ENCODE measurements around the gene NCOA6. TPM values are rescaled to one million over a fixed set of nuclear protein-coding genes. Genes with fewer than 3 reads are reported as not detected.
A peak's percentile ranks its signal among the peaks of the same experiment; 100 is the strongest.

The NCOA6 gene
- polyA plus RNA-seq, 1 of the 3 experiments (the other 2 are of a cell fraction) = 14.5 TPM

DNA sequence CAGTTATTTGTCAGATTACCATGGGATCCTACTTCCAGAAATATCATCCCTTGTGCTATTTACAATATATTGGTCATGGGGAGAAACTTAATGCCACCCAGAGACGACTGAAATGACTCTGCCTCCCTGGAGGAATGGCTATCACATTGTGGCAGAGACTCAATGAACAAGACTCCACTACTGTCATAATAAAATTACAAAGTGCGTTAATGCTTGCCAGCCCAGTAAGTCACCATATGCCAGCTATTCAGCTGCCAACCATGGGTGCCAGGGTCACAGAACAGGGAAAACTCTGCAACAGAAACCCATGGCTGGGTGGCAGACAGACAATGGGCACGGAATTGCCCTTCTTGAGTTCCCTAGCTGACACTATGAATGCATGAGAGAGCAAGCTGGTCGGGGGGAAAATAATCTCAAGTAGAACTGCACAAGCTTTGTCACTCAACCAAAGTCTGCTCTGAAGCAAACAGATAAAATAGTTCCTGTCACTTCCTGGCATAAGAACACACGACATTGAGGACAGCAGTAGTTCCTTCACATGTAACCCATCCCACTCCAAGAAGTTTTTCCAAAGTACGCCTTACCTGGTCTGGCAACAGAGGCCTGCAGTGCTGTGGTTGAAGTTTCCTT lies 89.2 kb downstream of the NCOA6 start:
- Histone ChIP-seq H3K27me3 (ENCODE audit: insufficient read depth) (no peaks in the 10 kb centered on the region), H3F3A (replicated peaks; ENCODE audit: insufficient read depth) (no peaks in the 10 kb centered on the region), H3K36me3 (replicated peaks in 1 of 2; ENCODE audit: control insufficient read depth in 1 of 2, insufficient read depth in 2 of 2, low read length in 1 of 2) (peaks cover 22 to 27% of the 10 kb centered on the region in 2 experiments), H3K4me2 (no peak overlapping the region), H3K4me1 (ENCODE audit: control insufficient read depth in 1 of 2, insufficient read depth in 2 of 2, low read depth in 1 of 2, low read length in 1 of 2) (peaks cover 0 to 5% of the 10 kb centered on the region in 2 experiments; a peak in 1 of 4 replicates), H3K79me2 (ENCODE audit: insufficient read depth) (no peaks in the 10 kb centered on the region), H4K20me1 (ENCODE audit: insufficient read depth) (no peaks in the 10 kb centered on the region), H3K9me3 (no peaks in the 10 kb centered on the region), H2AFZ (ENCODE audit: low read depth) (no peak overlapping the region), H3K9me2 (no peaks in the 10 kb centered on the region), H3K27ac (ENCODE audit: low read depth in 2 of 2, low read length in 1 of 2) (peak overlapping the region in 1 of 2 experiments; percentile 2; a peak in 1 of 4 replicates), H3K9ac (no peak overlapping the region), H3K4me3 (ENCODE audit: low read depth in 2 of 2, low read length in 1 of 2) (no peak overlapping the region)
- POLR2A ChIA-PET = no interaction called here
- TF ChIP-seq RCOR1 (IDR thresholded peaks at IDR 0.05; ENCODE audit: low read length) (no peak), MXI1 (IDR thresholded peaks at IDR 0.05; ENCODE audit: low read depth, low read length) (no peak), ELF1 (IDR thresholded peaks at IDR 0.05) (no peak), TEAD4 (IDR thresholded peaks at IDR 0.05; ENCODE audit: borderline replicate concordance, insufficient read depth) (no peak), EZH2phosphoT487 (IDR thresholded peaks at IDR 0.05; ENCODE audit: borderline replicate concordance, low read depth) (no peak), CTCF (IDR thresholded peaks at IDR 0.05) (no peak), REST (IDR thresholded peaks at IDR 0.05; ENCODE audit: low read depth, low read length) (no peak)
- CTCF ChIA-PET = no interaction called here
- 81% methylated on average over 6 of the region's 6 CpGs for WGBS (ENCODE audit: low lambda C conversion rate)
- no peak for DNase-seq

- H3K4me1 ChIP-seq (ENCODE audit: control insufficient read depth in 1 of 2, insufficient read depth in 2 of 2, low read depth in 1 of 2, low read length in 1 of 2) = peaks cover 0 to 5% of the 10 kb centered on the region in 2 experiments; a peak in 1 of 4 replicates
- POLR2A ChIA-PET = no interaction called here
Observed at GRCh38 chr20:34732523-34732922, 92.9 kb downstream of the NCOA6 start.

More at GRCh38 chr20:34732523-34732922, 92.9 kb downstream of the NCOA6 start:
- Histone ChIP-seq H3K4me3 (ENCODE audit: low read depth in 2 of 2, low read length in 1 of 2) (no peak overlapping the region), H3K9me3 (no peaks in the 10 kb centered on the region), H3F3A (replicated peaks; ENCODE audit: insufficient read depth) (no peaks in the 10 kb centered on the region), H4K20me1 (ENCODE audit: insufficient read depth) (0 out of 2 replicates have a peak, but pooled peaks cover 3% of the 10 kb centered on the region), H3K27ac (ENCODE audit: low read depth in 2 of 2, low read length in 1 of 2) (no peak overlapping the region), H3K9ac (no peak overlapping the region), H3K36me3 (replicated peaks in 1 of 2; ENCODE audit: control insufficient read depth in 1 of 2, insufficient read depth in 2 of 2, low read length in 1 of 2) (peaks cover 12 to 29% of the 10 kb centered on the region in 2 experiments), H3K79me2 (ENCODE audit: insufficient read depth) (no peaks in the 10 kb centered on the region), H3K4me2 (no peak overlapping the region), H3K27me3 (ENCODE audit: insufficient read depth) (no peaks in the 10 kb centered on the region), H2AFZ (ENCODE audit: low read depth) (no peak overlapping the region), H3K9me2 (no peaks in the 10 kb centered on the region)
- DNase-seq = no peak
- CTCF ChIA-PET = interaction anchor here (0.9 to 3.5 kb wide), 2 partner anchors 11 to 37 kb away, joined by 3 to 14 read pairs; no protein-coding TSS in a partner anchor
- TF ChIP-seq GATA2 (CRISPR knock-in tag; IDR thresholded peaks at IDR 0.05) = no peak
- no peak for TF ChIP-seq MEF2A (IDR thresholded peaks at IDR 0.05; ENCODE audit: borderline replicate concordance, low read depth)
- no peak for TF ChIP-seq CTCF (IDR thresholded peaks at IDR 0.05)
- TF ChIP-seq RFX5 (IDR thresholded peaks at IDR 0.05; ENCODE audit: low read length) = no peak
- TF ChIP-seq YY1 (IDR thresholded peaks at IDR 0.05; ENCODE audit: low read depth) = no peak
- no peak for TF ChIP-seq REST (IDR thresholded peaks at IDR 0.05; ENCODE audit: low read depth, low read length)
- WGBS (ENCODE audit: low lambda C conversion rate) = 95% methylated on average over 1 of the region's 1 CpG
